ENCODE results near the gene CDH2. TPM values are rescaled to one million over a fixed set of nuclear protein-coding genes. Genes with fewer than 3 reads are reported as not detected.

The CDH2 gene
- total and polyA plus RNA-seq, 2 experiments from 2014 or later = 81.8 to 117 TPM

DNA sequence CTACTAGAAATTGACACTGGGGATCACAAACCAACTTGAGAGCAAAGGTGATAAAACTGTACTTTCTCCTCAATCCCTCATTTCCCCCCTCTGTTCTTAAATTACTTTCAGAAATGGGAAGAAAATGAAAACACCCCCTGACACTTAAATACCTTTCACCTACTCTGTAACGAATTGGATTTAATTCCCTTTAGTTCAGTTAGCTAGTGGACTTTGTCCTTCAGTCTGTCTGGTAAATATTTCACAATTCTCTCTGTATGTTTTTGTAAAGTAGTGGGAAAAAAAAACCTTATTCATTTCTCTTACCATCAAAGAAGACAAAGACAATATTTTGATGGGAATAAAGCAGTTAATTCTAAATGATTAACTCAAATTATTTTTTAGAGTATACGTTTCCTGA, 85.7 kb downstream of the CDH2 start:
- Histone ChIP-seq H3K27ac (peak overlapping the region; percentile 50), H3K9me2 (replicated peaks; ENCODE audit: insufficient read depth) (no peaks in the 10 kb centered on the region), H3K27me3 (no peaks in the 10 kb centered on the region), H3K4me1 (ENCODE audit: insufficient read depth) (peaks cover 19% of the 10 kb centered on the region), H3K79me2 (peaks cover 46% of the 10 kb centered on the region), H3K36me3 (replicated peaks; ENCODE audit: insufficient read depth, low read depth) (no peaks in the 10 kb centered on the region), H3K4me2 (peak overlapping the region; percentile 65), H3K4me3 (no peak overlapping the region), H3K9me3 (ENCODE audit: low read depth) (no peaks in the 10 kb centered on the region), H2AFZ (no peak overlapping the region), H4K20me1 (ENCODE audit: insufficient read depth, poor library complexity, severe bottlenecking) (no peaks in the 10 kb centered on the region)
- DNase-seq (ENCODE audit: low spot score) = no peak
- 56% methylated on average over 2 of the region's 2 CpGs for WGBS (ENCODE audit: low lambda C conversion rate, missing lambda C conversion rate)
- TF ChIP-seq EZH2phosphoT487 (IDR thresholded peaks at IDR 0.05; ENCODE audit: low read depth, severe bottlenecking, unreplicated experiment) = no peak
- TF ChIP-seq, protein P1, sequence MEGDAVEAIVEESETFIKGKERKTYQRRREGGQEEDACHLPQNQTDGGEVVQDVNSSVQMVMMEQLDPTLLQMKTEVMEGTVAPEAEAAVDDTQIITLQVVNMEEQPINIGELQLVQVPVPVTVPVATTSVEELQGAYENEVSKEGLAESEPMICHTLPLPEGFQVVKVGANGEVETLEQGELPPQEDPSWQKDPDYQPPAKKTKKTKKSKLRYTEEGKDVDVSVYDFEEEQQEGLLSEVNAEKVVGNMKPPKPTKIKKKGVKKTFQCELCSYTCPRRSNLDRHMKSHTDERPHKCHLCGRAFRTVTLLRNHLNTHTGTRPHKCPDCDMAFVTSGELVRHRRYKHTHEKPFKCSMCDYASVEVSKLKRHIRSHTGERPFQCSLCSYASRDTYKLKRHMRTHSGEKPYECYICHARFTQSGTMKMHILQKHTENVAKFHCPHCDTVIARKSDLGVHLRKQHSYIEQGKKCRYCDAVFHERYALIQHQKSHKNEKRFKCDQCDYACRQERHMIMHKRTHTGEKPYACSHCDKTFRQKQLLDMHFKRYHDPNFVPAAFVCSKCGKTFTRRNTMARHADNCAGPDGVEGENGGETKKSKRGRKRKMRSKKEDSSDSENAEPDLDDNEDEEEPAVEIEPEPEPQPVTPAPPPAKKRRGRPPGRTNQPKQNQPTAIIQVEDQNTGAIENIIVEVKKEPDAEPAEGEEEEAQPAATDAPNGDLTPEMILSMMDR (IDR thresholded peaks at IDR 0.05; ENCODE audit: poor library complexity) = no peak
- TF ChIP-seq EZH2 (IDR thresholded peaks at IDR 0.05; ENCODE audit: borderline replicate concordance) = no peak

DNA sequence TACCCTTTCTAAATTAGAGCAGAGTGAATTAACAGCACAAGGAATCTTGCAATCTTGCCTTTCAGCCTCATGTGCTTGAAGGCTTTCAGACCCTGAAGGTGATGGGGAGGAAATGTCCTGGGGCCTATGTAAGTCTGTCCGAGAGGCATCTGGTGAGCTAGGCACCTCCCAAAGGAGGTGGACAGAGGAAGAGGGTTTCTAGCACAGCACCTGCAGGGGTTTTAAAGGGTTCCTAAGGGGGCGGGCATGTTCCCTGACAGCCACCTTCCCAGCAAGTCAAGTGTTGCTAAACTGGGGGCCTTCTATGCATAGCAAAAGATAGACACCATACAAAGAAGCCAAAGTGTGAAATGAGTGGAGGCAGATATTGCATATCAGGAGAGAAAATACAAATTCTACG, 88.5 kb downstream of the CDH2 start:
- H3K27ac ChIP-seq = no peak overlapping the region
- no peaks in the 10 kb centered on the region for H3K9me3 ChIP-seq (ENCODE audit: low read depth)
- H3K4me3 ChIP-seq = no peak overlapping the region
- H3K27me3 ChIP-seq = no peaks in the 10 kb centered on the region
- TF ChIP-seq, protein P1 (IDR thresholded peaks at IDR 0.05; ENCODE audit: poor library complexity) = no peak
- TF ChIP-seq EZH2 (IDR thresholded peaks at IDR 0.05; ENCODE audit: borderline replicate concordance) (no peak), EZH2phosphoT487 (IDR thresholded peaks at IDR 0.05; ENCODE audit: low read depth, severe bottlenecking, unreplicated experiment) (no peak)
- no peaks in the 10 kb centered on the region for H3K9me2 ChIP-seq (replicated peaks; ENCODE audit: insufficient read depth)
- WGBS (ENCODE audit: low lambda C conversion rate, missing lambda C conversion rate) = 93% methylated on average over 3 of the region's 3 CpGs
- H3K36me3 ChIP-seq (replicated peaks; ENCODE audit: insufficient read depth, low read depth) = no peaks in the 10 kb centered on the region
- H2AFZ ChIP-seq = no peak overlapping the region
- no peaks in the 10 kb centered on the region for H4K20me1 ChIP-seq (ENCODE audit: insufficient read depth, poor library complexity, severe bottlenecking)
- peaks cover 61% of the 10 kb centered on the region for H3K79me2 ChIP-seq
- no peak for DNase-seq (ENCODE audit: low spot score)
- no peak overlapping the region for H3K4me2 ChIP-seq
- H3K4me1 ChIP-seq (ENCODE audit: insufficient read depth) = peaks cover 19% of the 10 kb centered on the region

DNA sequence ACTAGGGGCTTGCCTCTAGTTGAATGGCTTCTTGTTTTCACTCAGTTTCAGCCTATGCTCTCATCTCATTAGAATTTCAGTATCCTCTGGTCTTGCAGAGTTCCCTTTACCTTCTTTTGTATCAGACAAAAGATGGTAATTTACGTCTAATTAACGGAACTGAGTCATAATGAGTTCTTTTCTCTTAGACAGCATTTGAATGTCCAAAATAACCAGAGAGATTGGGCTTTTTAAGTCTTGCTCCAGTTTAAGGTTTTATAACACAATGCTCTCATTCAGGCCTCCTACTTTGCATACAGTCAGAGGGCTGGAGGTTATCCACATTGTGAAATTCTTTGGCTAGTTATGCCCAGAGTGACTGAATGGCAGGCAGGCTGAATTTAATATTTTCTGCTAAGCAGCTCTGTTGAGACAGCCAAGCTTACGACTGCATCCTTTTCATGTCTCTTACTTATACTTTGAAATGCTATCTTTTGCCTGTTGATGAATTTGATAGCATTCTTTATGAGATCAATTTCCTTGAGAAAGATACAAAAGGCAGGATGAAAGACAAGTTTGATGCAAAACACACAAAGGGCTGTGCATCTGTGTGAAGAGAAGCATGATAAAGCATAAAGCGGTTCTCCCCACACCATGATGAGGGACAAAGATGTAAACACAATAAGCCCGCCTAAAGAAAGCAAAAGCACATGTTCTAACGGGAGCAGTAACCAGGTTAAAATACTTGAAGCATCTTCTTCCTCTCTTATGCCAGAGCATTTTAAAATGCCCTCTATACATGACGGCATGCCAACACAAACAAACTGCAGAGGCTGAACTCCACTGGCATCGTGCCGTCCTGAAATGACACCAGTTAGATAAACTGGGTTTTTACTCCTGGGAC, 90.0 kb downstream of the CDH2 start:
- DNase-seq (ENCODE audit: low spot score) = no peak
- H3K27me3 ChIP-seq = no peaks in the 10 kb centered on the region
- H3K27ac ChIP-seq = peak overlapping the region; percentile 10
- H3K4me2 ChIP-seq = no peak overlapping the region
- peaks cover 59% of the 10 kb centered on the region for H3K79me2 ChIP-seq
- H2AFZ ChIP-seq = no peak overlapping the region
- WGBS (ENCODE audit: low lambda C conversion rate, missing lambda C conversion rate) = 70% methylated on average over 9 of the region's 9 CpGs
- no peaks in the 10 kb centered on the region for H3K9me2 ChIP-seq (replicated peaks; ENCODE audit: insufficient read depth)
- H3K4me1 ChIP-seq (ENCODE audit: insufficient read depth) = peaks cover 19% of the 10 kb centered on the region
- TF ChIP-seq, protein P1 (IDR thresholded peaks at IDR 0.05; ENCODE audit: poor library complexity) = no peak
- no peak for TF ChIP-seq EZH2 (IDR thresholded peaks at IDR 0.05; ENCODE audit: borderline replicate concordance)
- no peak for TF ChIP-seq EZH2phosphoT487 (IDR thresholded peaks at IDR 0.05; ENCODE audit: low read depth, severe bottlenecking, unreplicated experiment)
- no peaks in the 10 kb centered on the region for H3K36me3 ChIP-seq (replicated peaks; ENCODE audit: insufficient read depth, low read depth)
- H3K9me3 ChIP-seq (ENCODE audit: low read depth) = no peaks in the 10 kb centered on the region
- no peak overlapping the region for H3K4me3 ChIP-seq
- no peaks in the 10 kb centered on the region for H4K20me1 ChIP-seq (ENCODE audit: insufficient read depth, poor library complexity, severe bottlenecking)
